ENCODE measurements around the gene CDKAL1.

DNA sequence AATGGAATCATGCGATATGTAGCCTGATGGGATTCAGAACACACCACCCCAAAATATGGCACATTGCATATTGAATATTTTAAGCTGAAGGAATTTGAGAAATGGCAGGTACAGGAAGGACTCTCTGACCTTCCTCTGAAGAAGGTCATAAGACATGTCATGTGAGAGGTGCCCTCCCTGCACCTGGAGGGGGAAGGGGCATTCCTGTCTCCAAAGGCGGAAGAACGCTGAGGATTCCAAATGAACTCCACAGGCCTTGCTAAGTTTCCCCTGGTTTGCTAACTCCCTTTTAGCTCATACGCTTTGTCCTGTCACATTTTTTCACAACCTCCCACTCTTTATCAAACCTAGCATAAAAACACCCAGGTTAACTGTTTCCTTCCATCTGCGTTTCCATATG lies 347.8 kb downstream of the CDKAL1 start:
- TF ChIP-seq, protein P1, sequence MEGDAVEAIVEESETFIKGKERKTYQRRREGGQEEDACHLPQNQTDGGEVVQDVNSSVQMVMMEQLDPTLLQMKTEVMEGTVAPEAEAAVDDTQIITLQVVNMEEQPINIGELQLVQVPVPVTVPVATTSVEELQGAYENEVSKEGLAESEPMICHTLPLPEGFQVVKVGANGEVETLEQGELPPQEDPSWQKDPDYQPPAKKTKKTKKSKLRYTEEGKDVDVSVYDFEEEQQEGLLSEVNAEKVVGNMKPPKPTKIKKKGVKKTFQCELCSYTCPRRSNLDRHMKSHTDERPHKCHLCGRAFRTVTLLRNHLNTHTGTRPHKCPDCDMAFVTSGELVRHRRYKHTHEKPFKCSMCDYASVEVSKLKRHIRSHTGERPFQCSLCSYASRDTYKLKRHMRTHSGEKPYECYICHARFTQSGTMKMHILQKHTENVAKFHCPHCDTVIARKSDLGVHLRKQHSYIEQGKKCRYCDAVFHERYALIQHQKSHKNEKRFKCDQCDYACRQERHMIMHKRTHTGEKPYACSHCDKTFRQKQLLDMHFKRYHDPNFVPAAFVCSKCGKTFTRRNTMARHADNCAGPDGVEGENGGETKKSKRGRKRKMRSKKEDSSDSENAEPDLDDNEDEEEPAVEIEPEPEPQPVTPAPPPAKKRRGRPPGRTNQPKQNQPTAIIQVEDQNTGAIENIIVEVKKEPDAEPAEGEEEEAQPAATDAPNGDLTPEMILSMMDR (IDR thresholded peaks at IDR 0.05; ENCODE audit: extremely low read depth in 1 of 2, insufficient read depth in 1 of 2, low read depth in 1 of 2, low read length in 2 of 2) = no peak
- TF ChIP-seq MYC (IDR thresholded peaks at IDR 0.05; ENCODE audit: low read depth, low read length) (no peak), POLR2A (IDR thresholded peaks at IDR 0.05; ENCODE audit: low read depth, low read length) (no peak), POLR2AphosphoS5 (IDR thresholded peaks at IDR 0.05; ENCODE audit: insufficient read depth, low read depth, low read length) (no peak), EZH2 (IDR thresholded peaks at IDR 0.05; ENCODE audit: borderline replicate concordance, low read depth, low read length, severe bottlenecking) (no peak), FOS (IDR thresholded peaks at IDR 0.05; ENCODE audit: borderline replicate concordance, insufficient read depth, low read length) (no peak), GATA2 (IDR thresholded peaks at IDR 0.05; ENCODE audit: insufficient read depth, insufficient read length, low read depth, low read length) (no peak)
- TF ChIP-seq, protein P2, sequence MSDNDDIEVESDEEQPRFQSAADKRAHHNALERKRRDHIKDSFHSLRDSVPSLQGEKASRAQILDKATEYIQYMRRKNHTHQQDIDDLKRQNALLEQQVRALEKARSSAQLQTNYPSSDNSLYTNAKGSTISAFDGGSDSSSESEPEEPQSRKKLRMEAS (IDR thresholded peaks at IDR 0.05; ENCODE audit: insufficient read depth, insufficient read length) = no peak
